GM13977 (cell line): ENCODE results near the gene DCTN2.

ENCODE experiments used
- DNase-seq: peaks from one replicate; pipeline ENCODE4 v3.0.0; 2012; ENCODE audit warnings: low spot score
- CTCF ChIP-seq: IDR thresholded peaks from 2 replicates; pipeline ENCODE4 v1.5.1; 2012; ENCODE audit warnings: mild to moderate bottlenecking, control low read depth; ENCODE audit not compliant: insufficient read depth; ENCODE audit errors: extremely low read depth, missing control alignments
- in situ Hi-C: fragments of 300-500 bp; cut with MboI; formaldehyde crosslinking; loops from one replicate; pipeline ENCODE4 v1.12.0; 2022; ENCODE audit warnings: low sequenced_read_pairs, low pct_unique_long_range_greater_than_20kb, mixed read lengths, inconsistent platforms; ENCODE audit not compliant: unreplicated experiment

Gene DCTN2

DNA sequence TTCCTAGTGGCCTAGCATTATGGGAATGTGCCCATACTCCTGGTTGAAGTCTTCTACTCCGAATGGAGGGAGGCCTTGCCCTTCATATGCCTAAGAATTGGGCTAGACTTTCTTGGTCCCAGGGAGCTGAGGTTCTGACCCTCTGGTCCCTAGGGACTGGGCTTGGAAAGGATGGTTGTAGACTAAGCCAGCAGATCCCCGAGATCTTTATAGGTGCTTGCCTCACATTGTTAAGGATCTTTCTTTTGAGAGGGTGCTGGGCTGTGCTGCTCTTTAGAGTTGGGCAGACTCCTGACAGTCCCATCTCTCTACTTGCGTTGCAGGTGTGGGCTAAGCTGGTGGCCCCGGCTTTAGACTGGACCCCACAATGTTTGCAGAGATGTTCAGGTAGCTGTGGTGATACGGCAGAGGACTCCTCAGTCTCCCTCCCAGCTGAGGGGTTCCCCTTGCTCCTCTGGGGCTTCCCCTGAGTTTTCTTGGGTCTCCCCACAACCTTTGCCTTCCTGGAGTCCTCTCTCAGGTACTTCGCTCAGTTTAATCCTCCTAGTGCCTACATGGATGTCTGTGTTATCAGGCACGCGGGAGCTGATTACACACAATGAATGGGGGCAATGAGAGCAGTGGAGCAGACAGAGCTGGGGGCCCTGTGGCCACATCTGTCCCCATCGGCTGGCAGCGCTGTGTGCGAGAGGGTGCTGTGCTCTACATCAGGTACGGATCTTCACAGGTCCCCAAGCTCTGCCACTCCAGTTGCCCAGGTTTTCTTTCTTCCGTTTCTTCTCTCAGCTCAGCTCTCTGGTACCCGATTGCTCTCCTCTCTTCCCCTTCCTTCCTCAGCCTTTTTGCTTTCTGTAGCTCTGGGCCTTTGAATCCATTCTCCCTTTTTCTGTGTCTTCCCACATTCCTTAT is 23.0 kb downstream of the DCTN2 start:
- TF ChIP-seq CTCF, result no peak
- in situ Hi-C loops, result no loop called here
- DNase-seq, result peak; percentile 54

DNA sequence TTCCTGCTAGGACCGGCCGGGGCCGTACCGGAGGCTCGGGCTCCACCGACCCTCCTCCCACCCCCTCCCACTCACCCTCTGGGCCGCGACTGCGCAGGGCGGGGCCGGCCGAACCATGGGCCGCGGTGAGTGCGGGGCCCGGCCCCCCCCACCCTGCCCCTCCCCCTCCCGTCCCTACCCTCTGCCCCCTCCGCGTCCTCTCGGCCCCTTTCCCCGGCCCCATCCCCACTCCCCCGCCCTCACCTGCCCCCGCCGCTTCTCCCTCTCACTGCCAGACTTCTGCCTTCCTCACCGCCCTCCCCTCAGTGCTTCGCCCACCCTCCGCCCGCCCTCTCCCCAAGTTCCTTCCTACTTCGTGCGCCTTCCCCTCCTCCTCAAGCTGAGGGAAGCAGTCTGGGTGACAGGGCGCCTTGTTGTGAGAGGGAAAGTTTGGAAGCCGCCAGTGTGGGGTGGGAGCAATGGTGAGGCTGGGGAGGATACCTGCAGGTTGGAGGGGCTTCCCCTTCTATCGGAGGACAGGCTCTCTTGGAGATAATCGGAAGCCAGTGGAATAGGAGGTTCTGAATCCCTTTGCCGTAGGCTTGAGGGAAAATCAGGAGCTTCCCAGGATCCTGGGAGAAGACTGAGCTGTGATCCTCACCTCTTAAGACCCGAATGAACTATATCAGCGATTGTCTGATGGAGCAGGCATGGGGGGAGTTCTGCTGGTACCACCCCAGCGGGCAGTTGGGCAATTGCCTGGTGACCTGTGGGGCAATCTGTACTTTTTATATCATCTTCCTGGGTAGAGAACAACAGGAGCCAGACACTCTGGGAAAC is 23.9 kb downstream of the DCTN2 start:
- in situ Hi-C loops, result no loop called here
- no peak for DNase-seq
- no peak for TF ChIP-seq CTCF

DNA sequence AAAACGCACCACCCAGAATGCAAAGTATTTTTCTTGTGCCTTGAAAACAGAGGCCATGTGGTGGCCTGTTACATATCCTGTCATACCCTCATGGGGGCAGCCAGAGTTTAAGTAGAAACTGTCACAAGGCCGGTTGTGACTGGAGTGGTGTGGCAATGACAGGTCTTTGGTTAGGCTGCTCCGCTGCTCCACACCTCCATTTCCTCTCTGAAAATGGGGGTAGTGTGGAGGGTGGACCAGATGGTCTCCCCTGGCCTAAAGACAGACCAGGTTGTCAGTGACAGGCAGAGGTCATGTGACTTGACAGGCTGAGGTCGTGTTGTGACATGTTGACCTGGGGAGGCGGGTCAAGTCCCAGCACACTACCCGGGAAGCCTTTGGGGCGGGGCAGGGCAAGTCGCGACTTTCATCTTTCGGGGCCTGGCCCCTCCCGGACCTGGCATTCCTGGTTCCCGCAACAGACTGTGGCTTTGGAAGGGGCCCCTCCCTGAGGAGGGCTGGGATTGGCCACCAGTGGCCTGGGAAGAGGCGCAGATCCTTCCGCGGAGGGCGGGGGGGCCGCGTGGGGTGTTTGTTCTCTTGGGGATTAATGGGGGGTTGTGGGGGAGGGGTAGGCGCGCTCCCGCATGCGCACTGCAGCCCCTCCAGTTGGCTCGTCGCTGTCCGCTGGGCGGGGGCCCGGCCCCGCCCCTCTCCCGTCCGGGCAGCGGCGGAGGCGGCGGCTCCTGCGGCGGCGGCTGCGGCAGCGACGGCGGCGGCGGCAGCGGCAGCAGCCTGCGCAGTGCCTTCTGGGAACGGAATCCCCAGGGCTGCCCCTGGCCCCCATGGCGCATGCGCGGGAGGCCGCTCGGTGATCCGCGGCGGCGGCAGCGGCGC is 24.7 kb downstream of the DCTN2 start, which contains the start of gene MBD6:
TSS of gene MBD6 (plus strand) at position 814 of the 876 bp plus-strand sequence. CDS start 1,480 bp downstream, outside the sequence.
- peak; percentile 99 for DNase-seq
- TF ChIP-seq CTCF, result no peak
- in situ Hi-C loops, result no loop called here

- DNase-seq, result no peak
- in situ Hi-C loops, result no loop called here
Measured at GRCh38 chr12:57521525-57522010, 25.4 kb downstream of the DCTN2 start.

GRCh38 chr12:57520053-57520818 is 26.8 kb downstream of the DCTN2 start, which contains the start of gene DDIT3:
DDIT3 (minus strand) TSS chr12:57520514; CDS start chr12:57517406, 3,108 bp downstream.
- DNase-seq, result peak; percentile 96
- in situ Hi-C loops, result no loop called here
- TF ChIP-seq CTCF, result no peak

More at GRCh38 chr12:57521525-57522010, 25.4 kb downstream of the DCTN2 start:
- TF ChIP-seq CTCF, result no peak

DNA sequence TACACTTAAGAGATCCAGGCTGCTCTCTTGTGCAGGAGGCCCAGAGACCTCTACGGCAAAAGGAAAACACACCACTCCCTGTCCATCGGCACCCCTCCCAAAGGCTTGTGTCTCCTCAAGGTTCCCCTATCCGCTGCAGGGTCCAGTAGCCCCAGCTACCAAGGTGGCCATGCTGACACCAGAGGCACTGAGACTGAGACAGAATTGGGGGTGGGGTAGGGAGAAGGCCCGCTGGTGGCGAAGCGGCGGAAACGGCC is 27.3 kb downstream of the DCTN2 start:
- DNase-seq, result no peak
- no peak for TF ChIP-seq CTCF
- in situ Hi-C loops, result no loop called here
